Measurements from ENCODE around the gene JPH2. TPM values are rescaled to one million over a fixed set of nuclear protein-coding genes. Genes with fewer than 3 reads are reported as not detected.
"Not testable (repeated sequence)": the region's sequence is repeated elsewhere in the genome, so short reads cannot be mapped to it uniquely, and the experiment has no call there.

Gene JPH2
- total and polyA plus RNA-seq, 4 donors: 0.09 to 1.3 (median 0.17) TPM; not detected in 1

GRCh38 chr20:44129911-44130718, 56.9 kb downstream of the JPH2 start:
- H3K27me3 ChIP-seq (ENCODE audit: control insufficient read depth in 4 of 4, insufficient read depth in 4 of 4, low read length in 3 of 4): no peaks in the 10 kb centered on the region
- no peak overlapping the region for H3K27ac ChIP-seq (ENCODE audit: low read depth in 1 of 2, low read length in 2 of 2)
- H3K4me1 ChIP-seq (ENCODE audit: control insufficient read depth in 4 of 4, insufficient read depth in 4 of 4, low read length in 3 of 4): no peaks in the 10 kb centered on the region
- no peaks in the 10 kb centered on the region for H3K9me3 ChIP-seq (ENCODE audit: control insufficient read depth in 4 of 4, low read length in 3 of 4)
- WGBS: 79% methylated on average over 9 of the region's 9 CpGs
- no peak for DNase-seq (ENCODE audit: low spot score)
- TF ChIP-seq TAF1 (conservative IDR thresholded peaks at IDR 0.05) (no peak), JUND (IDR thresholded peaks at IDR 0.05) (no peak), YY1 (IDR thresholded peaks at IDR 0.05) (no peak), ATF3 (IDR thresholded peaks at IDR 0.05) (no peak), HNF4A (conservative IDR thresholded peaks at IDR 0.05) (no peak), CTCF (IDR thresholded peaks at IDR 0.05; ENCODE audit: low read depth, low read length, missing input control) (no peak), FOXA1 (IDR thresholded peaks at IDR 0.05) (no peak), RAD21 (IDR thresholded peaks at IDR 0.05) (no peak)
- no peak overlapping the region for H3K4me3 ChIP-seq (ENCODE audit: low read depth in 1 of 3, low read length in 3 of 3)
- no peak overlapping the region for H3K9ac ChIP-seq (ENCODE audit: low read depth in 1 of 2, low read length in 2 of 2)
- no peaks in the 10 kb centered on the region for H3K36me3 ChIP-seq (ENCODE audit: control insufficient read depth in 4 of 4, insufficient read depth in 3 of 4, low read depth in 1 of 4, low read length in 3 of 4)

- not testable (repeated sequence) for H3K36me3 ChIP-seq (ENCODE audit: control insufficient read depth in 4 of 4, insufficient read depth in 3 of 4, low read depth in 1 of 4, low read length in 3 of 4); H3K9me3 ChIP-seq (ENCODE audit: control insufficient read depth in 4 of 4, low read length in 3 of 4); H3K4me1 ChIP-seq (ENCODE audit: control insufficient read depth in 4 of 4, insufficient read depth in 4 of 4, low read length in 3 of 4); DNase-seq (ENCODE audit: low spot score); H3K27me3 ChIP-seq (ENCODE audit: control insufficient read depth in 4 of 4, insufficient read depth in 4 of 4, low read length in 3 of 4); H3K4me3 ChIP-seq (ENCODE audit: low read depth in 1 of 3, low read length in 3 of 3); H3K27ac ChIP-seq (ENCODE audit: low read depth in 1 of 2, low read length in 2 of 2); H3K9ac ChIP-seq (ENCODE audit: low read depth in 1 of 2, low read length in 2 of 2)
- peak; percentile 48 to 52 for TF ChIP-seq HNF4A (conservative IDR thresholded peaks at IDR 0.05)
- 49% methylated on average over 7 of the region's 7 CpGs for WGBS
Measured at GRCh38 chr20:44129300-44129699, 57.7 kb downstream of the JPH2 start.

GRCh38 chr20:44126445-44126844, 60.5 kb downstream of the JPH2 start:
- DNase-seq (ENCODE audit: low spot score): no peak
- 92% methylated on average over 3 of the region's 3 CpGs for WGBS
- no peaks in the 10 kb centered on the region for H3K9me3 ChIP-seq (ENCODE audit: control insufficient read depth in 4 of 4, low read length in 3 of 4)
- no peaks in the 10 kb centered on the region for H3K4me1 ChIP-seq (ENCODE audit: control insufficient read depth in 4 of 4, insufficient read depth in 4 of 4, low read length in 3 of 4)
- H3K9ac ChIP-seq (ENCODE audit: low read depth in 1 of 2, low read length in 2 of 2): no peak overlapping the region
- TF ChIP-seq SP1 (IDR thresholded peaks at IDR 0.05) (no peak), HNF4G (IDR thresholded peaks at IDR 0.05) (no peak), RXRA (IDR thresholded peaks at IDR 0.05) (no peak), TAF1 (conservative IDR thresholded peaks at IDR 0.05) (no peak), HNF4A (conservative IDR thresholded peaks at IDR 0.05) (no peak), GABPA (IDR thresholded peaks at IDR 0.05 in 1 of 2, conservative IDR thresholded peaks at IDR 0.05 in 1 of 2) (no peak)
- no peaks in the 10 kb centered on the region for H3K36me3 ChIP-seq (ENCODE audit: control insufficient read depth in 4 of 4, insufficient read depth in 3 of 4, low read depth in 1 of 4, low read length in 3 of 4)
- no peak overlapping the region for H3K27ac ChIP-seq (ENCODE audit: low read depth in 1 of 2, low read length in 2 of 2)
- H3K27me3 ChIP-seq (ENCODE audit: control insufficient read depth in 4 of 4, insufficient read depth in 4 of 4, low read length in 3 of 4): no peaks in the 10 kb centered on the region
- H3K4me3 ChIP-seq (ENCODE audit: low read depth in 1 of 3, low read length in 3 of 3): no peak overlapping the region
